NCI-H1048 (cell line): Measurements from ENCODE around the gene RARG.
"Not testable (repeated sequence)": the region's sequence is repeated elsewhere in the genome, so short reads cannot be mapped to it uniquely, and the experiment has no call there.

Experiments used
- DNase-seq: peaks from one replicate; lab custom pipeline; 2025; lab: John Stamatoyannopoulos, UW

The RARG gene

GRCh38 chr12:53170215-53170614, 61.8 kb downstream of the RARG start:
- no peak for DNase-seq

DNA sequence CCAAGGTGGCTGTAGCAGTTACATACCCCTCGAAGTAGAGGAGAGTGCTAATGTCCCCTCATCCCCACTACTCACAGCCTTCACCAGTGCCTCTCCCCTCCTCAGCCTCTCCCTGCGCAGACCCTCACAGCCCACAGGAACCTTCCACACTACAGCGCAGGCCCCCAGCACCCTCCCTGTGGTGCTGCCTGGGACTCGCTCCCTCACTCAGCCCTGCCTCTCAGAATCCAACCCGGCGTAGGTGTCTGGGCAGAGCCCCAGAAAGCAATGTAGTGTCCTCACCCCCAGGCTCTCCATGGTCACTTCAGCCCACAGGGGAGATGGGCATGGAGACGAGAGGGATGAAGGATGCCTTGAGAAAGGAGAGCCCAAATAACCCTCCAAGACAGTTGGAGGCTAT, 62.4 kb downstream of the RARG start:
- DNase-seq, result no peak

- DNase-seq, result no peak
These were observed 65.2 kb downstream of the RARG start for GRCh38 chr12:53166837-53167236.

GRCh38 chr12:53163008-53163407, 69.0 kb downstream of the RARG start:
- not testable (repeated sequence) for DNase-seq

GRCh38 chr12:53161119-53161911, 70.7 kb downstream of the RARG start:
- DNase-seq, result no peak

DNA sequence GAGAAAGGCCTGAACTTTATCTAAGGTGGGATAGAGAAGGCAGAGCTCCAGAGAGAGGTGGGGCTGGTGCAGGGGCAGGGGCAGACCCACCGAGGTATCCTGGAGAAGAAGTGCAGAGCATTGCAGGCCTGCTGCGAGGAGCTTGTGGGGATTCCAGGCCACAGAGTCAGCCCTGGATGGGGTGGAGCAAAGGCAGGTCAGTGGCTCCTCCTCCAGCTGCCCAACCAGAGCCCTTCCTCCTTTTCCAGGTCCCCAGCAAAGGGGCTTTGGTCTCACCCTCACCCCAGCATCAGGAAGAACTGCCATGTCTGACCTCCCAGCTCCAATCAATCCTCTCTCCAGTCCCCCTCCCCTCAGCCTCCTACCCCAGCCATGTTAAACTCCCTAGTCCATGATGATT, 71.3 kb downstream of the RARG start:
- DNase-seq, result no peak
